DMS153 treated with DMSO at 0.1 percent for 48 hours (cell line): Measurements from ENCODE around the gene PRSS33.

Source experiments
- DNase-seq: peaks from one replicate; lab custom pipeline; 2025; ENCODE audit not compliant: unreplicated experiment; lab: John Stamatoyannopoulos, UW

The PRSS33 gene

GRCh38 chr16:2777903-2778629, 9.3 kb downstream of the PRSS33 start:
- no peak for DNase-seq

GRCh38 chr16:2777231-2777902, 10.0 kb downstream of the PRSS33 start, which contains the start of gene ELOB:
TSS of gene ELOB (minus strand) at chr16:2777280. CDS start at chr16:2777239, 41 bp downstream.
- peak; percentile 50 for DNase-seq

DNA sequence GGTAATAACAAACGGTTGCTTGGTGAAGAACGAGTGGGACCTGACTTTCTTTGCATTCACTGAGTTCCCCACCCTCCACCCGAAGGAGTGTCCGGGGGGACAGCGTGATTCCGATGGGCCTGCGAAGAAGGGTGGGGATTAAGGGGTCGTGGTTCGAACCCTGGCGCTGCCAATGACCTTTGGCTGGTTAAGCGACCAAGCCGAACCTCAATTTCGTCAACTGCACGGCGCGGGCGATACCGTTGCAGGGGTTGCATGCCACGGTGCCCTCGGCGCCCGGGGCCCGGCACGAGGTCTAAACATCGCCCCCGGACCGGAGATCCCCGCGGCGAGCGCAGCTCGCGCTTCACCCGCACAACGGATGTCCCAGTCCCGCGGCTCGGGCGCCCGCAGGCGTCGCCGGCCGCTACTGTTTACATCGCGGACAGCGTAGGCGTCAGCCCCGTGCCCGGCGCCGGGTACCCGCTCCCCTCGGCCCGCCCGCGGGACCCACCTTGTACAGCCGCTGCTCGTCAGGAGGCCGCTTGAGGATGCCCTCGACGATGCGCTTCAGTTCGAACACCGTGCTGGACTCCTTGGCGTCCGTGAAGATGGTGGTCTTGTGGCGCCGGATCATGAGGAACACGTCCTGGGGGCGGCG, 10.7 kb downstream of the PRSS33 start:
- no peak for DNase-seq

GRCh38 chr16:2775765-2776499, 11.4 kb downstream of the PRSS33 start:
- DNase-seq, result no peak

DNA sequence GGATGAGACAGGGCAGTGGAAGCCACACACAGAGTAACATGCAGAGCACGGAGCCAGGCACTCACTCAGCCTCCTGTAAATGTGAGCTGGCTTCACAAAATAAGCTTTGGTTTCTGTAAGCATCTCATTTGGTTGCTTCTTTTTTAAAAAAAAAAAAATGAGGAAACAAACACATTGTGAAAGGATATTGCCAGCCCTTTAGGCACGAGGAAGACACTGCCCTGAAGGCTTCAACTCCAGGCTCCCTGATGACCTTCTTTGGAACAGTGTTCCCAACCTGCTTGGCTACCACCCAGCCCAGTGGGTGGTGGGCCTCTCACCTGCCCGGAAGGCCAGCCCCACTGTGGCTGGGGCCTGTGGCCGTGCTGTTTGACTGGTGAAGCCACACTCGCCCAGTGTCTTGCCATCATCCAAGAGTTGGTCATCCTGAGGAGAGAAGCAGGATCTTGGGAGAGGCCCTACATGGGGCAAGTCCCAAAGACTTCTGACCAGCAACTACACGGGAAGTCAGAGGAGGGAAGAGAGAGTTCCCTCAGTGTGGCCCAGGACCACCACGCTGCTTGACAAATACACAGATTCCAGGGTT, 12.1 kb downstream of the PRSS33 start:
- no peak for DNase-seq

DNA sequence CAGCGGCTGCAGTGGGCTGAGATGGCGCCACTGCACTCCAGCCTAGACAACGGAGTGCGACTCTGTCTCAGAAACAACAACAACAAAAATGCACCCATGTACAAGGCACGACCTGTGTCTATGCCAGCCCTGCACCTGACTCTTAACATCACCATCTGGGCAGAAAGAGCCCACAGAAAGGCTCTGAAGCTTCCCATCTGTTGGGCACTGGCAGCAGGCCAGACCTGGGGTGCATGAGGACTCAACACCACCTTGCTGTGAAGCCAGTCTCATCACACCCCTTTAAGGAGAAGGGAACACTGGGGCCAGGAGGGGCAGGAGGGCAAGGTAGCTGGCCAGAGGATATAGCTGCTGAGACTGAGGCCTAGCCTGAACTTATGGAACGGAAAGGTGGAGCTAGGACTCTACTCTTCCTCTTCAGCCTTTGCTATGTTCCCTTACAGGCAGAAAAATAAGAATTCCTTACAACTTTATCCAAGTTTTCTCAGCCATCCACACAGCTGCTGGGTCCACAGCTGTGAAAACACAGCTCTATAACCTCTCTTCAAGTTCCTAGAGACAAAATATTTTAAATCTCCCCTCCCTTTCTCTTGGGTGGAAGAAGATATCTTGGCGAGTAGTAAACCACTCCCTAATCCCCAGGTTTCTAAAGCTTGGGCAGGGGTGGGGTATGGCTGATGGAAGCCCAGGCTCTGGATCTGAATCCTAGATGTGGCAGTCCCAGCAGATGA, 13.0 kb downstream of the PRSS33 start:
- no peak for DNase-seq

DNA sequence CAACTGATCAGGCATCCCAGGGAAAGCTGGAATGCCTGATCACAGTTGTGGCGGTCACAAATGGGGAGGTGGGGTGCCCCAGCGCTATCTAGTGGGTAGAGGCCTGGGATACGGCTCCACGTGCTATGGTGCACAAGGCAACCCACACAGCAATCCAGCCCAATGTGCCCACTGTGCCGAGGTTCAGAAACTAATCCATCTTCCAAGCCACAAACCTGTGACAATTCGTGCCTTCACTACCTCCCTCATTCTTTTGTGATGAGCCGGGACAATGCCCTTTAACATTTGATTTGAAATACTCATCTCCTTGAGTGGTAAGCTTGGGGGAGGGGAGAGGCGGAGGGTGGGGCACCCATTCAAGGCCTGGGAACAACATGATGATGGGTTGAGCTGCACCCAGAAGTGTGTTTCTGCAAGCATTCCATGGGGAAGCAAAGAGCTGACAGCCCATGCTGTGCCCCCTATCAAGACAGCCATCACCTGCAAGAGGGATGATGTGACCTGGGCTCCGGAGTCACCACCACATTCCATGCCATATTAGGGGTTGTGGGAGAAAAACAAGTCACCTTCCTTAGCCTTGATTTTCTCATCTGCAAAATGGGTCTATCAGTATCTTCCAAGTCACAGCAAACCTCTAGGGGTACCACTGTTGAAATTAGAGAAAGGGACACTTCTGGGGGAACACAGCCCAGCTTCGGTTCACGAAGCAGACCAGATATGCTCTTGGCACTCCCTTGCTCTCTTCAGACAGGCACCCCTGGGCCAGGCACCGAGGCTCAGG, 14.0 kb downstream of the PRSS33 start:
- DNase-seq, result no peak

DNA sequence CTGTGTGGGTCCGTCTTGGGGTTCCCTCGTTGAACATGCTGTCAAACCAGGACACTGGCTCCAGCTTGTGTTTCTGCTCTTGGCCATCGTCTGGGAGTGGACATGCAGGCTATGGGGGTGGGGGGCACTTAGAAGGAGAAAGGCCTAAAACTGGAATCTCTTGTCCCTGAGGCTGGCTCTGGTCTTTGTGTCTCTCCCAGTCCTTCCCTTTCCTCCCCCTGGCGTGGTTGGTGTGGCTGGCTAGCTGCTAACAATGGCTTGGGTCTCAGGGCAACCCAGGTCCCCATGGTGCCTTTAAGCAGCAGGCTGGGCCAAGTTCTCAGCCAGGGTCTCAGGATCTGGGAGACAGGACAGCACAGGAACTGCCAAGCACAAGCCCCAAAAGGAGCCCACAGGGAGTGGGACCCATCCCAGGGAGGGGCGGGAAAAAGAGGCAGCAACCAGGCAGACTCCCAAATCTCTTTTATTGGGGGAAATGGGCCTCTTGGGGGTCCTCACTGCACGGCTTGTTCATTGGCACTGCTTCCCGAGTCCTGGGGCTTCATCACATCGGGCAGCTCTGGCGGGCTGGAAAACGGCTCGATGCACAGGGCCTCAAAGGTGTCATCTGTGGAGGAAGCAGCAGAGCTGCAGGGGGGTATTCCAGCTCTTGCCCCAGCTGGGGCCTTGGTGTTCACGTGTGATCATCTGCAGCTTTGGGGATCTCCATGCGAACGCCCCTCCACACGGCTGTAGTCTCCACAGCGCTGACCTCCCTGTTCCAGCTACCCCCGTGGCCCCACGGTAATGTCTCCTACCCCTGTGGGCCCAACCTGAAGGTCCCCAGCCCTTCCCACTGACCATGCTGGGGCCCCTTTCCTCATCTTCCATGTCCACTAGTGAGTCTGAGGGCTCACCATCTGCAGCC, 15.6 kb downstream of the PRSS33 start:
- no peak for DNase-seq

- no peak for DNase-seq
Observed at GRCh38 chr16:2770057-2770951, 17.1 kb downstream of the PRSS33 start.

GRCh38 chr16:2769675-2770056, 17.7 kb downstream of the PRSS33 start:
- no peak for DNase-seq

- DNase-seq, result no peak
Observed at GRCh38 chr16:2769100-2769529, 18.2 kb downstream of the PRSS33 start.

DNA sequence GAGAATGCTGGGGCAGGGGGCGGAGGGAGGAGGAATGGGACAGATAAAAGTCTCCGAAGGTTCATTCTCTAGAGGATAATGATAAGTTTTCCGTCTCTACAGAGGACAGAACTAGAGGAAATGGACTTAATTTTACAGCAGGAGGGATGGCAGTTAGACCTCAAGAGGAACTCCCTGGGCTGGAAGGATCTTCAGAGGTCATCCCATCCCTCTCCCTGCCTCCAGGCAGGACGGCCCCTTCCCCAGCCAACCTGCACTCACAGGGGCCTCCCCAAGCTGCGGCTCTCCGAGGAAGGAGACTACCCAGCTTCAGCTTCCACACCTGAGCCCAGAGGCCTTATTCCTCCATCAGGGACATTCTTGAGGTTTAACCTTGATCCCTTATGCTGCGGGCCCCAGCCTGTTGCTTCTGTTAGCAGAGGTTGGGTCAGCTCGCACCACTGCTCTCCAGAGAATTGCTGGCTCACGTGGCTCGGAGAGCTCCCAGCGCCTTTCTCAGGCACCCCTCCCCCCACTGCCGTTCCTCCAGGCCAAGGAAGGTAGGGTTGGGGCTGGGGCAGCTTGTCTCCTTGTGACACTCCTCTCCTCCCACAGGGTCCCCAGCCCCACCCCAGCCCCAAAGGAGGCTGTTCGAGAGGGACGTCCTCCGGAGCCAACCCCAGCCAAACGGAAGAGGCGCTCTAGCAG, 18.8 kb downstream of the PRSS33 start:
- DNase-seq, result no peak

DNA sequence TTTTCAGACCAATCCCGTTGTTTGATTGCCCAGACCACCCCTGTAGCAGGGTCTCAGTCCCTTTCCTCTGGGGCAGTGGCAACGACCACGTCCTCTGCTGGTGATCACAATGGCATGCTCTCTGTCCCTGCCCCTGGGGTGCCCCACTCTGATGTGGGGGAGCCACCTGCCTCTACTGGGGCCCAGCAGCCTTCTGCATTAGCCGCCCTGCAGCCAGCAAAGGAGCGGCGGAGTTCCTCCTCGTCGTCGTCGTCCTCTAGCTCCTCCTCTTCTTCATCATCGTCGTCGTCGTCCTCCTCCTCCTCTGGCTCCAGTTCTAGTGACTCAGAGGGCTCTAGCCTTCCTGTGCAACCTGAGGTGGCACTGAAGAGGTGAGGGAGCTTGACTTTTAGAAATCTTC, 19.5 kb downstream of the PRSS33 start:
- no peak for DNase-seq

- DNase-seq, result no peak
Observed at GRCh38 chr16:2767140-2767731, 20.1 kb downstream of the PRSS33 start.

- DNase-seq, result no peak
Observed at GRCh38 chr16:2766430-2767139, 20.8 kb downstream of the PRSS33 start.
